Suprapubic skin (tissue), 4 donors: ENCODE results near the gene FKBP1A. TPM values are rescaled to one million over a fixed set of nuclear protein-coding genes. Genes with fewer than 3 reads are reported as not detected.

ENCODE experiments used
- DNase-seq, 2 donors: peaks; one replicate each; pipeline ENCODE4 v3.0.0-alpha.2; 2019; ENCODE audit warnings: low spot score in 2 of 2
- H3K27ac ChIP-seq: fragments of 200-600 bp; sonication (generic); one replicate; pipeline ENCODE4 v1.5.1; 2019
- H3K27me3 ChIP-seq: fragments of 200-600 bp; sonication (generic); one replicate; pipeline ENCODE4 v1.5.1; 2019
- H3K36me3 ChIP-seq: fragments of 200-600 bp; sonication (generic); one replicate; pipeline ENCODE4 v1.5.1; 2019
- H3K4me1 ChIP-seq: fragments of 200-600 bp; sonication (generic); one replicate; pipeline ENCODE4 v1.5.1; 2019
- H3K4me3 ChIP-seq: fragments of 200-600 bp; sonication (generic); one replicate; pipeline ENCODE4 v1.5.1; 2019; ENCODE audit warnings: mild to moderate bottlenecking
- H3K9me3 ChIP-seq: fragments of 200-600 bp; sonication (generic); one replicate; pipeline ENCODE4 v1.5.1; 2019
- EP300 ChIP-seq: sonication (generic); formaldehyde crosslinking; IDR thresholded peaks from one replicate; pipeline ENCODE4 v1.6.1; 2017; ENCODE audit warnings: antibody characterized with exemption
- POLR2A ChIP-seq, 2 donors: fragments of 450-650 bp; IDR thresholded peaks; one replicate each; pipeline ENCODE4 v1.6.1; 2017; ENCODE audit warnings: antibody characterized with exemption in 2 of 2, mild to moderate bottlenecking in 2 of 2, moderate library complexity in 2 of 2
- POLR2AphosphoS5 ChIP-seq, 3 donors: sonication (generic); formaldehyde crosslinking; IDR thresholded peaks; one replicate each; pipeline ENCODE4 v1.6.1; 2017; ENCODE audit warnings: antibody characterized with exemption in 3 of 3
- WGBS: methylation state at CpG from one replicate; pipeline ENCODE4 v1.1.5; 2018; 5-methylcytosine and 5-hydroxymethylcytosine counted together
- total RNA-seq, 4 donors: library from RNA; depleted of rRNA; stranded (reverse); fragments of >200 nt; gene quantifications; one replicate each; pipeline ENCODE4 v1.1.0, GENCODE V29; 2016
- TF ChIP-seq, protein P1 (sequence below), 2 donors: fragments of 200-600 bp in 1 of 2; fragments of 450-650 bp in 1 of 2; sonication (generic) in 1 of 2; IDR thresholded peaks; one replicate each; pipeline ENCODE4 v1.5.1; 2016 to 2019; ENCODE audit warnings: antibody characterized with exemption in 2 of 2, mild to moderate bottlenecking in 1 of 2, moderate library complexity in 1 of 2

FKBP1A gene
- total RNA-seq, 4 donors from 2014 or later = 100.0 to 151 (median 115) TPM

DNA sequence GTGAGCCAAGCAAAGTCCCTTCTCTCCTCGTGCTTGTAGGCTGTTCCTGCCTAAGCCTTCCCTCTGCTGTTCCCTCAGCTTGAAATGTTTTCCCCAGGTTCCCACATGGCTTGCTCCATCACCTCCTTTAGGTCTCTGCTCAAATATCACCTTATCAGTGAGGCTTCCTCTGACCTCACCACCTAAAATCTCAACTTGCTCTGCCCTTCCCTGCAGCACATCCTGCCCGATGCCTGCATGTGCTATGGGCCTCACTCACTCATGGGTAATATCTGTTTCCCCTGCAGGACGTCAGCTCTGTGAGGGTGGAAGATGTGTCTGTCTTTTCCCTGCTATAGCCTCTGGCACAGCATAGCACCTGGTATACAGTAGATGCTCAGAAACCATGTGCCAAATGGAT, 29.9 kb upstream of the FKBP1A start:
- 47% methylated on average over 3 of the region's 3 CpGs for WGBS
- Histone ChIP-seq H3K36me3 (no peaks in the 10 kb centered on the region), H3K4me1 (peaks cover 4% of the 10 kb centered on the region), H3K27me3 (no peaks in the 10 kb centered on the region), H3K4me3 (no peak overlapping the region), H3K27ac (no peak overlapping the region), H3K9me3 (peaks cover 6% of the 10 kb centered on the region)
- no peak for DNase-seq
- TF ChIP-seq POLR2A (IDR thresholded peaks at IDR 0.05) = no peak
- TF ChIP-seq, protein P1, sequence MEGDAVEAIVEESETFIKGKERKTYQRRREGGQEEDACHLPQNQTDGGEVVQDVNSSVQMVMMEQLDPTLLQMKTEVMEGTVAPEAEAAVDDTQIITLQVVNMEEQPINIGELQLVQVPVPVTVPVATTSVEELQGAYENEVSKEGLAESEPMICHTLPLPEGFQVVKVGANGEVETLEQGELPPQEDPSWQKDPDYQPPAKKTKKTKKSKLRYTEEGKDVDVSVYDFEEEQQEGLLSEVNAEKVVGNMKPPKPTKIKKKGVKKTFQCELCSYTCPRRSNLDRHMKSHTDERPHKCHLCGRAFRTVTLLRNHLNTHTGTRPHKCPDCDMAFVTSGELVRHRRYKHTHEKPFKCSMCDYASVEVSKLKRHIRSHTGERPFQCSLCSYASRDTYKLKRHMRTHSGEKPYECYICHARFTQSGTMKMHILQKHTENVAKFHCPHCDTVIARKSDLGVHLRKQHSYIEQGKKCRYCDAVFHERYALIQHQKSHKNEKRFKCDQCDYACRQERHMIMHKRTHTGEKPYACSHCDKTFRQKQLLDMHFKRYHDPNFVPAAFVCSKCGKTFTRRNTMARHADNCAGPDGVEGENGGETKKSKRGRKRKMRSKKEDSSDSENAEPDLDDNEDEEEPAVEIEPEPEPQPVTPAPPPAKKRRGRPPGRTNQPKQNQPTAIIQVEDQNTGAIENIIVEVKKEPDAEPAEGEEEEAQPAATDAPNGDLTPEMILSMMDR (IDR thresholded peaks at IDR 0.05) = no peak
- TF ChIP-seq EP300 = no peak
- no peak for TF ChIP-seq POLR2AphosphoS5 (IDR thresholded peaks at IDR 0.05)

DNA sequence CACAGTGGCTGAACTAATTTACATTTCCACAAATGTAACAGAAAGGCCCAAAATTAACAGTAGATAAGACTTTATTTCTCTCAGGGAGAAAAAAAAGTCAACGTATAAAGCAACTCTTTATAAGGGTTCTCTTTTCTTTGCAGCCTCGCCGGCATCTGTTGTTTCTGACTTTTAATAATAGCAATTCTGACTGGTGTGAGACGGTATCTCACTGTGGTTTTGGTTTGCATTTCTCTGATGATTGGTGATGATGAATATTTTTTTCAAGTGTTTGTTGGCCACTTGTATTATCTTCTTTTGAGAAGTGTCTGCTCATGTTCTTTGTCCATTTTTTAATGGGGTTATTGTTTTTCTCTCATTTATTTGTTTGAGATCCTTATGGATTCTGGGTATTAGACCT, 27.2 kb upstream of the FKBP1A start:
- Histone ChIP-seq H3K9me3 (peaks cover 6% of the 10 kb centered on the region), H3K4me1 (peaks cover 4% of the 10 kb centered on the region), H3K27ac (no peak overlapping the region), H3K27me3 (no peaks in the 10 kb centered on the region), H3K36me3 (no peaks in the 10 kb centered on the region), H3K4me3 (no peak overlapping the region)
- WGBS = 92% methylated on average over 4 of the region's 4 CpGs
- no peak for TF ChIP-seq POLR2A (IDR thresholded peaks at IDR 0.05)
- TF ChIP-seq POLR2AphosphoS5 (IDR thresholded peaks at IDR 0.05) = no peak
- no peak for TF ChIP-seq EP300
- TF ChIP-seq, protein P1 (IDR thresholded peaks at IDR 0.05) = no peak
- DNase-seq = no peak

DNA sequence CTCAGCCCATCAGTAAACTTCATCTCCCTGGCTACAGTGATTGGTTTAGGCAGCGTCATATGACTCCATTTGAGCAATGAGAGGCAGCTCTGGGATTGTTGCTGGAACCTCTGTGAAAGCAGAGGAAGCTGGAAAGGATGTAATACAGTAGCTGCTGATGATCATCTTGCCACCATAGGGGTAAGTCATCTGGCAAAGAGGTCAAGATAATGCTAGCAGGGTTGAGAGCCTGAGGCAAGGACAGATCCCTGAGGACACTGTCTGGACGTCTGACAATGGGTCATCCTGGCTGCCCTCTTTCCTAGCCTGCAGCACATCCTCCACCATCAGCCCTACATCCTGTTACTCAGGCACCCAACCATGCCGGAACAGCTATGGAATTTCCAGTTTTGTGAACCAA, 25.5 kb upstream of the FKBP1A start:
- Histone ChIP-seq H3K4me3 (no peak overlapping the region), H3K36me3 (no peaks in the 10 kb centered on the region), H3K27me3 (no peaks in the 10 kb centered on the region), H3K9me3 (peaks cover 6% of the 10 kb centered on the region), H3K4me1 (no peaks in the 10 kb centered on the region), H3K27ac (no peak overlapping the region)
- TF ChIP-seq POLR2AphosphoS5 (IDR thresholded peaks at IDR 0.05) (no peak), POLR2A (IDR thresholded peaks at IDR 0.05) (no peak), EP300 (no peak)
- TF ChIP-seq, protein P1 (IDR thresholded peaks at IDR 0.05) = no peak
- WGBS = 61% methylated on average over 2 of the region's 3 CpGs
- DNase-seq = no peak

DNA sequence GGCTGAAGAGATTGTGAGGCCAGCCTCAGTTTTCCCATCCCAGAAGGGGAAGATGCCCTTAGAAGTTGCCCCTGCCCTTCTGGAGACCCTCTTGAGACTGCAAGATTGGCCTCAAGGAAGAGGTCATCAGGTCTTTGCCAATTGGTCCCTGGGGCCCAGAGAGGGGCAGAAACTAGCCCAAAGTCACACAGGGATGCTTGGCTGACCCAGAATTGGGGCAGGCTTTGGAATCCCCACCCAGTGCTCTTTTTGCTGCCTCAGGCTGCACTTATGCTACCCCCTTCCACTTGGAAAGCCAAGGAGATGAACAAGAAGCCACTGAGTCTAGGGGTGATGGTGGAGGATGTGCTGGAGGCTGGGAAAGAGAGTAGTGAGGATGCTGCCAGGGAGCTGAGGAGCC, 24.9 kb upstream of the FKBP1A start:
- no peak overlapping the region for H3K27ac ChIP-seq
- no peak for DNase-seq
- no peaks in the 10 kb centered on the region for H3K36me3 ChIP-seq
- H3K4me1 ChIP-seq = no peaks in the 10 kb centered on the region
- TF ChIP-seq EP300 (no peak), POLR2A (IDR thresholded peaks at IDR 0.05) (no peak), POLR2AphosphoS5 (IDR thresholded peaks at IDR 0.05) (no peak)
- TF ChIP-seq, protein P1 (IDR thresholded peaks at IDR 0.05) = no peak
- no peak overlapping the region for H3K4me3 ChIP-seq
- H3K9me3 ChIP-seq = peaks cover 6% of the 10 kb centered on the region
- no peaks in the 10 kb centered on the region for H3K27me3 ChIP-seq

GRCh38 chr20:1417273-1417672, 24.4 kb upstream of the FKBP1A start:
- Histone ChIP-seq H3K36me3 (no peaks in the 10 kb centered on the region), H3K4me1 (no peaks in the 10 kb centered on the region), H3K27ac (no peak overlapping the region), H3K27me3 (no peaks in the 10 kb centered on the region), H3K9me3 (peaks cover 6% of the 10 kb centered on the region), H3K4me3 (no peak overlapping the region)
- TF ChIP-seq EP300 = no peak
- TF ChIP-seq, protein P1 (IDR thresholded peaks at IDR 0.05) = no peak
- TF ChIP-seq POLR2A (IDR thresholded peaks at IDR 0.05) = no peak
- TF ChIP-seq POLR2AphosphoS5 (IDR thresholded peaks at IDR 0.05) = no peak
- 69% methylated on average over 5 of the region's 5 CpGs for WGBS
- DNase-seq = no peak
